Stimulated activated CD4-positive, alpha-beta T cell treated with anti-CD3 and anti-CD28 coated beads, Interleukin-2, amount 100 ng/mL, for 48 hours (primary cell): ENCODE data around the gene TLR6.

Experiments
- DNase-seq, 2 donors: peaks; one replicate each; pipeline ENCODE4 v3.0.0-alpha.2; 2020

The TLR6 gene, protein sequence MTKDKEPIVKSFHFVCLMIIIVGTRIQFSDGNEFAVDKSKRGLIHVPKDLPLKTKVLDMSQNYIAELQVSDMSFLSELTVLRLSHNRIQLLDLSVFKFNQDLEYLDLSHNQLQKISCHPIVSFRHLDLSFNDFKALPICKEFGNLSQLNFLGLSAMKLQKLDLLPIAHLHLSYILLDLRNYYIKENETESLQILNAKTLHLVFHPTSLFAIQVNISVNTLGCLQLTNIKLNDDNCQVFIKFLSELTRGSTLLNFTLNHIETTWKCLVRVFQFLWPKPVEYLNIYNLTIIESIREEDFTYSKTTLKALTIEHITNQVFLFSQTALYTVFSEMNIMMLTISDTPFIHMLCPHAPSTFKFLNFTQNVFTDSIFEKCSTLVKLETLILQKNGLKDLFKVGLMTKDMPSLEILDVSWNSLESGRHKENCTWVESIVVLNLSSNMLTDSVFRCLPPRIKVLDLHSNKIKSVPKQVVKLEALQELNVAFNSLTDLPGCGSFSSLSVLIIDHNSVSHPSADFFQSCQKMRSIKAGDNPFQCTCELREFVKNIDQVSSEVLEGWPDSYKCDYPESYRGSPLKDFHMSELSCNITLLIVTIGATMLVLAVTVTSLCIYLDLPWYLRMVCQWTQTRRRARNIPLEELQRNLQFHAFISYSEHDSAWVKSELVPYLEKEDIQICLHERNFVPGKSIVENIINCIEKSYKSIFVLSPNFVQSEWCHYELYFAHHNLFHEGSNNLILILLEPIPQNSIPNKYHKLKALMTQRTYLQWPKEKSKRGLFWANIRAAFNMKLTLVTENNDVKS

DNA sequence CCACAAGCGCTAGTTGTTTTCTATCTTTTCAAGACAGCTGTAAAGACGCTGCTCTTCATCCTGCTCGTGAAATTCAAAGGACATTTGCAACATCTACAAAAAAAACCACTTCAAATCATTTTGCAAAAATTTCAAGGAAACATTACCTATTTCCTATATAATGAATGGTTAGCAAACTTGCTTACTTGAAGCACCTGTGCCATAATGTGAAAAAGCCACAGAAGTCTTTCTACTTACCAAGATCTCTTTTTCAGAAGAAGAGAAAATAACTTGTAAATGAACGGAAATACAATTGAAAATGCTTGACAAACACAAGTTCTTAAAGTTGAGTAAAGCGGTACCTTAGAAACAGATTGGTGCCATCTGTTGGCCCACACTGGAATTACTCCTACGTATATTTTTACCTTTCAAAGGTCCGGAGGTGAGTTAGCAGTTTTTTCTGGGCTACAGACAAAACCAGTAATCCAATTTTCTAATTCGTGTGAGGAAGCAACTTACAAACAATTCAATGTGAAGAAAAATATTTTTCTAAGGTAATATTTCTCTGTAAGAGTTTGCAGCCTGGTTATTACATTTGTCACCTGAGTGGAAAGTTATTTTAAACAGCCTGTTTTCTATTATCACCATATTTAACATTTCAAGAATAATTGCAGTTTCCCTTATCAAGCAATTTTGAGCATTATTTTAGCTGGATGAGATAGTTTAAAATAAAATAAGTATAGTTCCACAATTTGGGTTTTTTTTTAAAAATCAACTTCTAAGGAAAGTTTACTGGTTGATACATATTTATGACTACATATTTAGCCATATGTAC lies at the start of gene TLR6:
TLR6 (minus strand) TSS at position 294 of the 814 bp plus-strand sequence. CDS start 27,344 bp downstream, outside the sequence.
- peak; percentile 68 to 75 for DNase-seq

DNA sequence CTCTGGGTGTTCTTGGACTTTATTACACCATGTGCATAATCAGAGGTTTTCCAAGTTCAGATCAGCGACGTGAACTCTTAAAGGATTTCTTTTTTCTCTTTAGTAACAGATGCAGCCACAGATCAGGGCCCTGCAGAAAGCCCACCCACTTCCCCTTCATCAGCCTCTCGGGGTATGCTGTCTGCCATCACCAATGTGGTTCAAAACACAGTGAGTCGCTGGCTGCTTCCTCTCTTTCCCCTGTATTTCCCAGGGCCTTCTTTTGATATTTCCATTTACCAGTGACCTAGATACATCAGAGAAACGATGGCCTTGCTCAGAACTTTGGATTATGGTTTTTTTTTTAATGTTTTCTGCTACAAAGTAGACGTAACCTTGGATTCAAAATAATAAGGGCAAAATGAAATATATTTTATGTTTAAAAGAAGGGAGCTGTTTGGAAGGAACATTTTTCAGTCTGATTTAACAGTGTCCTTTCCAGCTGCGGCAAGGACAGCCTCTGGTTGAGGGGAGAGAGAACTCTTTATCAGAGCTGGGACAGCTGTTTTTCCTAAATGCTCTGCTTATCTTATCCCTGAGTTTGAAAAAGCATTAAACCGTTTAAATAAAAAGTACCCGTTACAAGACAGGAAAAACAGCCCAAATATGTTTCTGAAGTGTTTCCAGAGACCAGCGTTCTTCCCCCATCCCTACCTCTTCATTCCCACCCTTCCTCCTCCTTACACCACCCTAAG lies 49.2 kb upstream of the TLR6 start:
- DNase-seq = no peak

DNA sequence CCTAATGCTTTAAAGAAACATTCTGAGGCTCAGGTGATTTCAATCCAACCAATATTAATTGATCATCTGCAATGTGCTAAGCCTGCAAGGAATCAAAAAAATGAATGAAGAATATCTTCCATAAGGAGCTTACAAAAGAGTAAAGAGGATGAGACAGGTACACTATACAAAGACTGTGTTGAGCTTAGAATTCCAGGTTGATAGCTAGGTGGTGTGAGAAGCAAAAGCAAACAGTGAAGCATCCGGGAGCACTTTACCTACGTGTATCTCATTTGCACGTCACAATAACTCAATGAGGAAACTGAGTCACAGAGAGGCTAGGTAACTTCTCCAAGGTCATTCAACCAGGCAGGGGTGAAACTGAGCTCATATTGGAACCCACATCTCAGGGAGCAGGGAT lies 48.1 kb upstream of the TLR6 start:
- DNase-seq = no peak

DNA sequence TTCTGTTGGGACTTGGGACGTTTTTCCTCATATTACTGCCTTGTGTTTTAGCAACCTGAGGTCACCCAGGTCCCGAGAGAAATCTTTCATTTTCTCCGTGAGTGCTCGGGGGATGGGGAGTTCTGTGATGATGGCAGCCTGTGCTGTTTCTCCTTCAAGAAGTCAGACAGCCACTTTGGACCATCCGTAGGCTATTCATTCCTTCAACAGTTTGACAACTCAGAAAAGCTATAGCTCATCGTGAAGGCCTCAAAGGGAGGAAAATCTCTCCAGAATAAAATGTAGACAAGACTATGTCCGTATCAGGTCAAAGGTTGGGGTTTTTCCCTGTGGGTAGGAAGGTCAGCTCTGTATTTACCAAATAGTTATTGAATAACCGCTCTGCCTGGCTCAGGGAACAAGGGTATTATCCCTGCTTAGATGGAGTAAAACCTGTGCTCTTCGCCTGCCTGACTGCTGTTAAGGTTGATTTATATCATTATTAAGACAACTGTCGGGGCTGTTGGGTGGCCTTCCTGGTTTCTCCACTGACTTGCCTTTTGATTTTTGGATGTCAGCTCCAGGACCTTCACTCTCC lies 47.6 kb upstream of the TLR6 start:
- no peak for DNase-seq

DNA sequence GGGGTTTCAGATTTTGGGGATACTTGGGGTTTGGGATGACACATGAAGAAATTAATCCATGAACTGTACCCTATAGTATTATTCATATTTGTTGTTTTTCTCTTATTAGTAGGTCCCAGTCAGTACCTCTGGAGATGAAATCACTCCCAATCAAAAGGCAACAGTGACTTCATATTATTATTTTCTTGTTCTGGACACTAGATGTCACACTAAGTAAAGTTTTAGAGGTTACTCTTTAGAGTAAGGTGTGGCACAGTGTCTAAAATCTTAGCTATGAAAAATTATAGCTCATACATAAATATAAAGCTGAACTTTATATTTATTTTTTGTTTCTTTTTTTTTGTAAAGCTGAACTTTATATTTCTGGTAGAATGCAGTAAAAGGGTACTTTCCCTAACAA lies 46.1 kb upstream of the TLR6 start:
- no peak for DNase-seq

DNA sequence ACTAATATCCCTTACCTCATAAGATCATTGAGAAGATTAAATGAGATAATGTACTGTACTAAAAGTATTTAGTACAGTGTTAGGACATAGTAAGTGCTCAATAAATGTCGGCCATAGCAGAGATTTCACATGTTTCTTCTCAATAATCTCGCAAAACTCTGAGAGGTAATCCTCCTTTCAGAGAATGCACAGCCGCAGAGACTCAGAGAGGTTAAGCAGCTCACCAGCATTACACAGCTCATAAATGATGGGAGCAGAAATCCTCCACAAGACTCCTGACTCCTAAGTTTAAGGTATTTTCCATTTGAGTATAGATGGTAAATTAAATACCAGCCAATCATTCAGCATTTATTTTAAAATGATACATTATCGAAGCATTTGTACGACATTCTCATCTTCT lies 45.6 kb upstream of the TLR6 start:
- DNase-seq = no peak

DNA sequence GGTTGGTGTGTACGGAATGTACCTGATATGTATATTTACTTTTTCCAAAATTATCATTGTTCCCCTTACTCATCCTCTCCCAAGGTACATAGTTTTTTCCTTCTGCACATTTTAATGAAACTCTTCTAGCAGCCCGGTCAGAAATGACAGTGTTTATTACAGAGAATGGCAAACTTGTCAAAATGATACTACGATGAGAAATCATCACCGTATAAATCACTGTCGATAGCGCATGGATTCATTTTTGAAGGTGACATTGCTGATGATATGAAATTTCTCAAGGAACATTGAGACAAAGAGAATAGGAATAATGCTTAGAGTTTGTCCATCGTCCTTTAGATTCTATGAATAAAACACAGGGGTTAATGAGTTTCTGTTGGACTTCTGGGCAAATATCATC lies 41.6 kb upstream of the TLR6 start:
- no peak for DNase-seq

DNA sequence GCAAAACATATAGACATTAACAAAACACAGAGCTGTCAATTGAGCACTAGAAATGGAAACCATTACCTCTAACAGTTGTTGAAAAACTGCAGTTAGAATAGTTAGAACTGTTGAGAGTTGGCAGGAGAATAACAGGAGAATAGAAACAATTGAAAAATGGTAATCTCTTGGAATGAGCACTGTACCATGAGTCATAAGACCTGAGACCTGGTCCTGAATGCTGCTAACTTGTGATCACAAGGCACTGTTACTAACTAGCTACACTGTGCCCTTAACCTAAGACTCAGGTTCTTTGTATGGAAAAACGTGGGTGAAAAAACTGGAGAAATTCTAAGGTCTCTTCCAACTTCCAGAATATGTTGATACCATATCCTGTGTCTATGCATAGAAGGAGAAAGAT lies 40.3 kb upstream of the TLR6 start:
- DNase-seq = no peak

DNA sequence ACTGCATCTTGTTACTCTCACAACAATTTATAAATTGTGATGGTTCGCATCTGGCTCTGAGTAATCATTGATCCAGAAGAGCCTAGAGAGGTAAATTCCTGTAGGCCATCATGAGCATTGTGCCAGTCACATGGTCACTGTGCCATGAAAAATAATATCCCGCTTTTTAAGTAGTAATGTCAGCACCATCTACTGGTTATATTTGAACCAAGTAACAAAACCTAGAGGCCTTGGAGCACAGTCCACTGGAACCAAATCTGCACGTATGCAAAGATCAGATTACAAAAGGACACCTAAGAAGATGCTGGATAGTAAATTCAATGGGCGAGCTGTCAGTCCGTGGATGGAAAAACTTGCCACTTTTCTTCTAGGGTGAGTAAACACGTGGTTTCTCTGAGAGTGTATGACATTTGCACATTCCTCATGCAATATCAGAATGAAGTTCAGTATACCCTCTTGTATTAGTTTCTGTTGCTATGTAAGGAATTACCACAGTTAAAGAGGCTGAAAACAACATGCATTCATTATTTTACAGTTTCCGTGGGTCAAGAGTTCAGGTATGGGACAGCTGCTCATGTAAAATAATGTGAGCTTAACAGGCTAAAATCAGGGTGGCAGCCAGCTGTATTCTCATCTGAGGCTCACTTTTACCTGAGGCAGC lies 37.8 kb upstream of the TLR6 start:
- DNase-seq = no peak

DNA sequence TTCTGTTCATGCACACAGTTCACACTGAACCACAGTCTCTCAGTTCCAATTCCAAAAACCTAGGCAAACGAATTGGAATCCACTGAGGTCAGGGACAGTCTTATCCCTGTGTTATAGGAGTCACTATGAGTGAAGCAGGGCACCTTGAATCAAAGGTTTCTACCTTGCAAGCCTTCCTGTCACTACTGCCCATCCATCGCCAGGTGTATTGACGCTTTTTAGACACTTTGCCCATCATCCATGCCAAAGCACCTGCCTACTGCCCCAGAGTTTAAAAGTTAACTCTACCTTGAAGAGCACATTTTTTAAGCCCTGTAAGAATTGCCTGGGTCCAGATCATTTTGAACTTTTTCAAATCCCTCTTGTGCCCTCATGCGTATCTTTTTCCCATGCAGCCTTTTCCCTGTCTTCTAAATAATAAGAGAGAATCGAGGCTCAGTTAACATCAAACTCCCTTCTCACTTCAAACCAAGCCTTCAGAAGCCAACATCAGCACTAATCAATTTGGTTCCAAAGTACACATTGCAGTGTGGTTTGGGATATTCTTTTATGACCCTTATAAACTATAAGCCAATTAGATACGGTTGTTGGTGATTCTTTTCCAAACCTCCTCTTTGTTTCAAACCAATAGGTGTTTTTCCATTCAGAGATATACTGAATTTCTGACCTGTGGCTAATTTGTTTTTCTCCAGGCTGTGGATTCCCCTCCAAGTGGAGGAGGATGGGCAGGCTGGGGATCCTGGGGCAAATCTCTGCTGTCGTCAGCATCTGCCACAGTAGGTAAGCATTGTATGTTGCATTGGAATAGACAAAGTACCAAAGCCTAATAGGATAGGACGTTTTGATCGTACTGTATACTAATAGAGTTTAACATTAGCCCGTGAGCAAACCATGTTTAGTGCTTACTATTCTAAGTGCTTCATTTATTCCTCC lies 34.7 kb upstream of the TLR6 start:
- no peak for DNase-seq

DNA sequence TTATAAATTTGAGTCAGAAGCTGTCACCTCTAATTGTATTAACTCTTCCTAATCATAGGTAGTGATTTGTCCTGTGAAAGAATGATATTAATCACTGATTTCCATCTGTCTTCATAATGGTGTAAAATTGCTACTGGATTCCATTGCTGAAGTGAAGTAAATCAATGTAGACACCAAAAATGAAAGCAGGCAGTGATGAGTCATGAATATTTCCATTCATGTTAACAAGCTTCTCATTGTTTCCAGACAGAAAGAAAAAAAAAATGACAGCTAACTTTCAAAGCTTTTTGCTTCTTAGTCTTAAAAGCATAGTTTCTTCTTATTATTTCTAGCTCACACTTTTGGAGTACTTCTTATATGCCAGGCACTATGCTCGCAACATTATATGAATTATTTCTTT lies 32.5 kb upstream of the TLR6 start:
- DNase-seq = no peak

DNA sequence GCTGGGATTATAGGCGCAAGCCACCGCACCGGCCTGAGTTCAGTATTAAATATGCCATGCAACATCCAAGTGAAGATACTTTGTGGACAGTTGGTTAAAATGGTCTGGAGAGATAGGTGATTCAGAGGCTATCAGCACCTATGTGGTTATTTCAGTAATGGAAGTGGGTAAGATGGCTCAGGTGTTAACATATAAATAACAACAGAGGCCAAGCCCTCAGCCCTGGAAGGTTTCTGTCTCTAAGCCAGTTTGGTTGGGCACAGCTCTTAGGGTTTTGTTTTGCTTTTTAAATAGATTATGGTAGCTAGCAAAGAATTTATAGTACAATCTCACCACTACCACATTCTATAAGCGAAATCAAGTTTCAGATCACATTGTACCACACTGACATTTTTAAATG lies 27.6 kb upstream of the TLR6 start:
- no peak for DNase-seq

DNA sequence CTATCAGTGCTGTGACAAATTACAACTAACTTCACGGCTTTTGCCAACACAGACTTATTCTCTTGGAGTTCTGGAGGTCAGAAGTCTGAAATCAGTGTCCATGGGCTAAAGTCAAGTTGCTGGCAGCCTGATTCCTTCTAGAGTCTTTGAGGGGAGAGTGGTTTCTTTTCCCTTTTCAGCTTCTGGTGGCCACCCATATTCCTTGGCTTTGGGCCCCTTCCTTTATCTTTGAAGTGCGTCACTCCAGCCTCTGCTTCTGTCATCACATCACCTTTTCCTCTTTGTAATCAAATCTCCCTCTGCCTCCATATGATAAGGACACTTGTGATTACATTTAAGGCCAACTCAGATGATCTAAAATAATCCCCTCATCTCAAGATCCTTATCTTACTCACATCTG lies 20.0 kb upstream of the TLR6 start:
- no peak for DNase-seq

DNA sequence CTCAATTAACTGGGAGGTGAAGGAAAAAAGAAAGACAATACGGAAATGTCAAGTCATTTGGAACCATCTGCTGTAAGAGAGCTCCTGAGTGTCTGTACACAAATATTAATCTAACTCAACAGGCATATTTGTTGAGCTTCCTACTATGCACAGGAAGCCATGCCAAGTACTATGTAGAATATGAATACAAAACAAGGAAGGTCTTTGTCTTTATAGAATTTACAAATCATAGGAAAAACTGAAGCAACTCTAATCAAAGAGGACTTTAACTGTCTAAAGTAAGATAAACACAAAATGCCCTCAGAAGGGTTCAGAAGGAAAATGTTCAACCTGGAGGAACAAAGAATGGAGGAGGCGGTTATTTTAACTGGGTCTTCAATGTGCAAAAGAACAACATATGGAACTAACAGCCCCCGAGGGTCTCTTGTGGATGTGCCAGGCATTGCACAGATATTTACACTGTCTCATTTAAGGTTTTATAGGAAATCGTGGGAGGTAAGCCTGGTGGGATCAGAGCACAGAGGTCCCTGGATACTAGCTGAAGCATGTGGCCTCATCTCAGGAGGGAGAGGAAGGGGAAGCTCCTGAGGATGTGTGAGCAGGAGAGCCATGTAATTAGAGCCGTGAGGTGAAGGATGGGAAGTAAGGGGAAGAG lies 16.8 kb upstream of the TLR6 start:
- DNase-seq = no peak

DNA sequence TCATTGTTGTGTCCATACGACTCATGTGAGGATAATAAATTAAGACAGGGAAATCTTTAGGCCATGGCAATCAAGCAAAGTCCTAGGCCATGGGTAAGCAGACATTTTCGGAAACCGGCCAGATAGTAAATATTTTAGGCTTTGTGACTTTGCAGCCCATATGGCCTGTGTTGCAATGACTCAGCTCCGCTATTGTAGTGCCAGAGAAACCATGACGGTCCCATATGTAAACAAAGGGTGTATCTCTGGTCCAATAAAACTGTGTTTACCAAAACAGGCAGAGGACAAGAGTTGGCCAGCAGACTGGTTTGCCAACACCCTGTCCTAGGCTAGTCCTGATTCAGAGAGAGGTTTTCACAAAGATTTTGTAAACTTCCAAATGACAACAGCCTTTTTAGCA lies 16.0 kb upstream of the TLR6 start:
- DNase-seq = no peak

DNA sequence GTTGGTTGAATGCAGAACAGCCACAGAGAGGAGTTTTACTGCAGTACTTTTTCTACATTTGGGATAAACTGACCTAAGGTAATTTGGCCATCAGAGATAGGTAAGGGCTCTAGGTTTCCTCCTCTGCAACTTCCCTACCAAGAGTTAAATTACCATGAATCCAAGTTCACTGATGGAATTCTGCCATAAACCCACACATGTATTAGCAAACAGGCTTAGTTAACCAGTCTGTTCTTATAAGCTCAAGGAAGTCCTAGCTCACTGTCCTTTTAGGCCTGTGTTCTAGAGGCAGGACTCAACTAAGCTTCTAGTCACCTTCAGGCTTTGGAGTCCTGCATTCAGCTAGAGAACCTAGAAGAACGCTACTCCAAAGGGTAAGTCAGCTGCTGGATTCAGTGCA lies 15.0 kb upstream of the TLR6 start:
- DNase-seq = no peak

DNA sequence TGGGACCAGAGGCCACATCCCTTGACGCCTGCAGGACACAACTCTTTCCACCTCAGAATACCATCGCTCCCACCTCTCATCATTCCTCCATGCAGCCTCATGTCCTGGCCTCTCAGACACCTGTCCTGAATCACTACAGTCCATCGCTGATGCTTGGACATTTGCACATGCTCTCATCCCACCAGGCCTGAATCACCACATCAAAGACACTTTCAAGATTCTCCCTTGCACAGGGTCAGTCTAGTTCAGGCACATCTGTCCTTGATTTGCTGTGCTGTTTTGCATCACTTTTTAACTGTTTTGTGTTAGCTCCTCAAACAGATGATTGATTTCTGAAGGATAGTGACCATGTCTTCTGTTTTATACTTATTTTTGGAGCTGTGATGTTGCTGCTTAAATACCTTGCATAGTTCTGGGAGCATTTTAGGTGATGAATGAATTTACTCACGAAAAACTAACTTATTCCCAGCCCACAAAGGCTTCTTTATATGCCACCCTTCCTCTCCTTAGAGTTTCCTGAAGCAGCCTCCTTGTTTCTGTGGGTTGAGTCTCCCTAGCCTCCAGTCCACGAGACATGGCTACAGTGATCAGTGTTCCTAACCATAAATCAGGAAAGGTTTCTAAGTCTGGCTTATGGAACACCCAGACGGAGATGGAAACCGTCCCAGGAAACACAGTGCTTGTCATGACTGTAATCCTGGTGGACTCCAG lies 13.6 kb upstream of the TLR6 start:
- DNase-seq = no peak

DNA sequence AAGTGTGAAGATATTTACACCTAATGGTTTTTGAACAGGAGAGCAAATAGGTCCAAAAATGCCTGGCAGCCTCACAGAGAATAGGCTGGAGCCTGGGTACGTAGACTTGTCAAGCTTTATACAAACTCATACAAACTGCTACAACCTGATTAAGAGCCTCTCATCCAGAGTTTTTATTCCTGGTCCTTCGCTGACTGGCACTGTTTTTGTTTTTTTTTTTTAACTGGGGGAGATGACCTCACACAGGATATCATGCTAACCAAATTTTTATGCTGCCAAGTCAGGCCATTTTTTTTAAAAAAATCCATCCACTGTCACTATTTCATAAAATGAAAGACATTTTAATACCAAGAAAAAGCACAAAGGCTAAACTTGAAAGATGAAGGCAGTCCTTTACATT lies 12.9 kb upstream of the TLR6 start:
- no peak for DNase-seq
